Measurements from ENCODE around the gene MT1B.
"Not testable (repeated sequence)": the region's sequence is repeated elsewhere in the genome, so short reads cannot be mapped to it uniquely, and the experiment has no call there.

Gene MT1B

DNA sequence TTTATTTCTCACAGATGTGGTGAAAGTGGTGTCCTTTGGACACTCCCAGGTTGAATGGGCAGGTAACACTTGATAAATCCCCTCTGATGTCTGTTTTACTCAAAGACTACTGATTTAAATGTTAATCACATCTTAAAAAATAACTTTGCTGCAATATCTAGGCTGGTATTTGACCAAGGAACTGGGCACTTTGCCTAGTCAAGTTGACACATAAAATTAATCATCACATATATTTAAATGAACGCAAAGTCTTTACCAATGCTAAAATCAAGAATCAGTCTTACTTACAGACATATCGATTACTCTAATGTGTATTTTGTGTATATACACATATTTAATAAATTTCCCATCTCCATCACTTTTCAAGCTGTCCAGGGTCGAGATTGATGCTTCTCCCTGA, 36.3 kb upstream of the MT1B start:
- TF ChIP-seq, protein P1, sequence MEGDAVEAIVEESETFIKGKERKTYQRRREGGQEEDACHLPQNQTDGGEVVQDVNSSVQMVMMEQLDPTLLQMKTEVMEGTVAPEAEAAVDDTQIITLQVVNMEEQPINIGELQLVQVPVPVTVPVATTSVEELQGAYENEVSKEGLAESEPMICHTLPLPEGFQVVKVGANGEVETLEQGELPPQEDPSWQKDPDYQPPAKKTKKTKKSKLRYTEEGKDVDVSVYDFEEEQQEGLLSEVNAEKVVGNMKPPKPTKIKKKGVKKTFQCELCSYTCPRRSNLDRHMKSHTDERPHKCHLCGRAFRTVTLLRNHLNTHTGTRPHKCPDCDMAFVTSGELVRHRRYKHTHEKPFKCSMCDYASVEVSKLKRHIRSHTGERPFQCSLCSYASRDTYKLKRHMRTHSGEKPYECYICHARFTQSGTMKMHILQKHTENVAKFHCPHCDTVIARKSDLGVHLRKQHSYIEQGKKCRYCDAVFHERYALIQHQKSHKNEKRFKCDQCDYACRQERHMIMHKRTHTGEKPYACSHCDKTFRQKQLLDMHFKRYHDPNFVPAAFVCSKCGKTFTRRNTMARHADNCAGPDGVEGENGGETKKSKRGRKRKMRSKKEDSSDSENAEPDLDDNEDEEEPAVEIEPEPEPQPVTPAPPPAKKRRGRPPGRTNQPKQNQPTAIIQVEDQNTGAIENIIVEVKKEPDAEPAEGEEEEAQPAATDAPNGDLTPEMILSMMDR (IDR thresholded peaks at IDR 0.05; ENCODE audit: low read depth, low read length): no peak
- TF ChIP-seq MYC (IDR thresholded peaks at IDR 0.05; ENCODE audit: low read depth, low read length) (no peak), POLR2A (IDR thresholded peaks at IDR 0.05; ENCODE audit: extremely low read depth, insufficient read length) (no peak)
- TF ChIP-seq, protein P2, sequence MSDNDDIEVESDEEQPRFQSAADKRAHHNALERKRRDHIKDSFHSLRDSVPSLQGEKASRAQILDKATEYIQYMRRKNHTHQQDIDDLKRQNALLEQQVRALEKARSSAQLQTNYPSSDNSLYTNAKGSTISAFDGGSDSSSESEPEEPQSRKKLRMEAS (IDR thresholded peaks at IDR 0.05; ENCODE audit: low read depth, low read length): no peak
- H3K4me3 ChIP-seq (ENCODE audit: low read depth, low read length): no peak overlapping the region
- no peak for DNase-seq (ENCODE audit: low read depth)

DNA sequence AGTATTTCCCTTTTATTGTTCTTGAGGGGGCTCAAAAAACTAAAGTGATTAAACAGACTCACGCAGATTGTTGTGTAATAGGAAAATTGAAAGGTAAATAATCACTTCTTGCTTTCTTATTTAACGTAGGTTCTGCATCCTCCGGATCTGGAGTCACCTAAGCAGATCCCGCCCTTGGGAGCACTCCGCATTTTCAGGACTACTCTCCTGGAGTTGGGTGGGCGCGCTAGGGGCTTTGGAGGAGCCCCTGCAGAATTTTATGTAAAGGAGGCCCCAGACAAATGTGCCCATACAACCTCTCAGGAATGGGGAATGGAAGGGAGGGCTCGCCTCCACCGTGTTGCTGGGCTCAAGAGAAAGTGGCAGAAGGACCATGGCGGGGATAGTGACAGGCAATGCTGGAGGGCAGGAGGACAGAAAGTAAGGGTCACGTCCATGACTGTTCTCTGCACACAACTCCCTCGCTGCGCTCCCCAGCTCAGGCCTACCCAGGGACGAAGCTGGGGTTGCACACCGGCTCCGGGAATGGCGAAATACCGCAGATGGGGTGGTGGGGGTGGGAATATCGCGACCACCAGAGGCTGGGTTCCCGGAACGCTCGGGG, 35.0 kb upstream of the MT1B start:
- DNase-seq (ENCODE audit: low read depth): no peak
- TF ChIP-seq POLR2A (IDR thresholded peaks at IDR 0.05; ENCODE audit: extremely low read depth, insufficient read length): no peak
- TF ChIP-seq, protein P2 (IDR thresholded peaks at IDR 0.05; ENCODE audit: low read depth, low read length): no peak
- TF ChIP-seq, protein P1 (IDR thresholded peaks at IDR 0.05; ENCODE audit: low read depth, low read length): no peak
- TF ChIP-seq MYC (IDR thresholded peaks at IDR 0.05; ENCODE audit: low read depth, low read length): no peak
- H3K4me3 ChIP-seq (ENCODE audit: low read depth, low read length): no peak overlapping the region

DNA sequence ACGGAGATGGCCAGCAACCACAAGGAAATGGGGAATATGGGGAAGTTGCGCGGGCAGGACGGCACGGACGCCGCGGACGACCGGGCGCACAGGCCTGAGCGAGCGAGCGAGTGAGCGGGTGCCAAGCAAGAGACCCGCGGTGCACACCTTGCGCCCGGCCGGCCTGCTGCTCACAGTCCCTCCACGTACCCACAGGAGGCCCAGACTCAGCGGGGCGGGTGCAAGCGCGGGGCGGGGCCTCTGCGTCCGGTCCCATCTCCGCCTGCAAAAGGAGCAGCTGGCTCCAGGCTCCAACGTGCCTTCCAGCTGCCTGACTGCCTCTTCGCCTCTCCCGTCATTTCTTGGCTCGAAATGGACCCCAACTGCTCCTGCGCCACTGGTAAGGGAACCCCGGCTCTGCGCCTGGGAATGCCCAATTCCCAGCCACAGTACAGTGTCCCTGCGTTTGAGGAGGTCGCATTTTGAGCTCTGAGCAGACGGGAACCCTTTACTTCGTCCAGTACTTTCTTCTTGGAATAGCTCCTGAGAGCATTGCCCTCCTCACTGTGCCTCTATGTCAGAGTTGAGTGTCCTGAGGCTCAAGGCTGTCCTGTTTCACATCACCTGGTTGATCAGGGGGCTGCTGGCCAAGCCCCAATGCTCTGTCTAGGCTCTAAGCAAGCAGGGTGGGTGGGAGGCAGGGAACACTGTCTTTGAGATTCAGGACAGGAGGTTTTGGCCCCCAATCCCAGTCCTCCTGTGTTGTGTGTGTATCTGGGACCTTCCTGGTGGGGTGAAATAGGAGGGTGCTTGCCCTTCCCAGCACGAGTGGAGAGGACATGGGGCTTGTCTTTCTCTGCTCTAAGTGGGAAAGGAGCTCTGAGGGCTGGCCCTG, 34.2 kb upstream of the MT1B start:
- peak; percentile 69 for DNase-seq (ENCODE audit: low read depth)
- TF ChIP-seq, protein P2 (IDR thresholded peaks at IDR 0.05; ENCODE audit: low read depth, low read length): no peak
- TF ChIP-seq POLR2A (IDR thresholded peaks at IDR 0.05; ENCODE audit: extremely low read depth, insufficient read length): no peak
- TF ChIP-seq MYC (IDR thresholded peaks at IDR 0.05; ENCODE audit: low read depth, low read length): no peak
- TF ChIP-seq, protein P1 (IDR thresholded peaks at IDR 0.05; ENCODE audit: low read depth, low read length): no peak
- H3K4me3 ChIP-seq (ENCODE audit: low read depth, low read length): peak overlapping the region; percentile 28

DNA sequence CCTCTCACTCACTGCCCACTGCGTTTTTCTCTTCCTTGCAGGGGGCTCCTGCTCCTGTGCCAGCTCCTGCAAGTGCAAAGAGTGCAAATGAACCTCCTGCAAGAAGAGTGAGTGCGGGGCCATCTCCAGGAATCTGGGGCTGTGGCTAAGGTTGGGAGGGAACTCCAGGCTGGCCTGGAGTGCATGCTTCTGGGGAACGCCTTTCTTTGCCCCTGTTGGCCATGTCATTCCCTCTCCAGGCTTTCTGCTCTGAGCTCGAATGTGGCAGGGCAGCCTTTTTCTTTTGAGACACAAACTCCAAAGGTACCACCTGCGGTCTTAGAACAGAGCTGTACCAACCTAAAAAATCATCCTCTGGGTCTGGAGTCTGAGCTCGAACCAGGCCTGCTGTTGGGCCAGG, 33.5 kb upstream of the MT1B start:
- no peak for DNase-seq (ENCODE audit: low read depth)
- TF ChIP-seq POLR2A (IDR thresholded peaks at IDR 0.05; ENCODE audit: extremely low read depth, insufficient read length): no peak
- no peak for TF ChIP-seq MYC (IDR thresholded peaks at IDR 0.05; ENCODE audit: low read depth, low read length)
- TF ChIP-seq, protein P1 (IDR thresholded peaks at IDR 0.05; ENCODE audit: low read depth, low read length): no peak
- TF ChIP-seq, protein P2 (IDR thresholded peaks at IDR 0.05; ENCODE audit: low read depth, low read length): no peak
- no peak overlapping the region for H3K4me3 ChIP-seq (ENCODE audit: low read depth, low read length)

DNA sequence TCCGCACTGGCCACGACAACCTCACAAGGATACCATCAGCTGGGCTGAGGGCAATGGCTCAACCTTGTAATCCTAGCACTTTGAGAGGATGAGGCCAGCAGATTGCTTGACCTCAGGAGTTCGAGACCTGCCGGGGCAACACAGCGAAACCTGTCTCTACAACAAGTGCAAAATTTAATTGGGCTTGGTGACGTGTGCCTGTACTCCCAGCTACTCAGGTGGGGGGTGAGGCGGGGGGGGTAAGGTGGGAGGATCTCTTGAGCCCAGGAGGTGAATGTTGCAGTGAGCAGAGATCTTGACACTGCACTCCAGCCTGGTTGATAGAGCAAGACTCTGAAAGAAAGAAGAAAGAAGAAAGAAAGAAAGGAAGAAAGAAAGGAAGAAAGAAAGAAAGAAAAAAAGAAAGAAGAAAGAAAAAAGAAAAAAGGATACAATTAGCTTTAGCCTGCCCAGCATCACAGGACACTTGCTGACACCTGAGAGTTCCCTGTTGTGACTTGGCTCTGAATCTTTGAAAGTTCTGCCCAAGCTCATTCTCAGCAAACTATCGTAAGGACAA, 31.3 kb upstream of the MT1B start:
- DNase-seq (ENCODE audit: low read depth): no peak
- no peak overlapping the region for H3K4me3 ChIP-seq (ENCODE audit: low read depth, low read length)
- no peak for TF ChIP-seq MYC (IDR thresholded peaks at IDR 0.05; ENCODE audit: low read depth, low read length)
- TF ChIP-seq, protein P2 (IDR thresholded peaks at IDR 0.05; ENCODE audit: low read depth, low read length): no peak
- TF ChIP-seq, protein P1 (IDR thresholded peaks at IDR 0.05; ENCODE audit: low read depth, low read length): no peak
- no peak for TF ChIP-seq POLR2A (IDR thresholded peaks at IDR 0.05; ENCODE audit: extremely low read depth, insufficient read length)

DNA sequence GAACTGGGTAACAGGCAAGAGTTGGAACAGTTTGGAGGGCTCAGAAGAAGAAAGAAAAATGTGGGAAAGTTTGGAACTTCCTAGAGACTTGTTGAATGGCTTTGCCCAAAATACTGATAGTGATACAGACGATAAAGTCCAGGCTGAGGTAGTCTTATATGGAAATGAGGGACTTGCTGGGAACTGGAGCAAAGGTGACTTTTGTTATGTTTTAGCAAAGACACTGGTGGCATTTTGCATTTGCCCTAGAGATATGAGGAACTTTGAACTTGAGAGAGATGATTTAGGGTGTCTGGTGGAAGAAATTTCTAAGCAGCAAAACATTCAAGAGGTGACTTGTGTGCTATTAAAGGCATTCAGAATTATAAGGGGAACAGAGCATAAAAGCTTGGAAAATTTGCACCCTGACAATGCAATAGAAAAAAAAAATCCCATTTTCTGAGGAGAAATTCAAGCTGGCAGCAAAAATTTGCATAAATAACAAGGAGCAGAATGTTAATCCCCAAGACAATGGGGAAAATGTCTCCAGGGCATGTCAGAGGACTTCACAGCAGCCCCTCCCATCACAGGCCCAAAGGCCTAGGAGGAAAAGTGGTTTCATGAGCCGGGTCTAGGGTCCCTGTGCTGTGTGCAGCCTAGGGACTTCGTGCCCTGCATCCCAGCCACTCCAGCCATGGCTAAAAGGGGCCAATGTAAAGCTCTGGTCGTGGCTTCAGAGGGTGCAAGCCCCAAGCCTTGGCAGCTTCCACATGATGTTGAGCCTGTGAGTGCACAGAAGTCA, 29.8 kb upstream of the MT1B start:
- DNase-seq (ENCODE audit: low read depth); H3K4me3 ChIP-seq (ENCODE audit: low read depth, low read length): not testable (repeated sequence)

DNA sequence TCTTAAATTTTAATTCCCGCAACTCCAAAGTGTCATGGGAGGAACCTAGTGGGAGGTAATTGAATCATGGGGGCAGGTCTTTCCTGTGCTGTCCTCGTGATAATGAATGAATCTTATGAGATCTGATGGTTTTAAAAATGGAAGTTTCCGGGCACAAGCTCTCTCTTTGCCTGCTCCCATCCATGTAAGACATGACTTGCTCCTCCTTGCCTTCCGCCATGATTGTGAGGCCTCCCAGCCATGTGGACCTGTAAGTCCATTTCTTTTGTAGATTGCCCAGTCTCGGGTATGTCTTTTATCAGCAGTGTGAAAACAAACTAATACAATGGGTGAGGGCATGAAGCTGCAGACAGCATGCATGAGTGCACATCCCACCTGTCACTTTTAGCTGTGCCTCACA, 28.5 kb upstream of the MT1B start:
- DNase-seq (ENCODE audit: low read depth); H3K4me3 ChIP-seq (ENCODE audit: low read depth, low read length): not testable (repeated sequence)

All from NB4 (cell line).